Heart left ventricle (tissue), 16 donors: Measurements from ENCODE around the gene KANK4. TPM values are rescaled to one million over a fixed set of nuclear protein-coding genes. Genes with fewer than 3 reads are reported as not detected.

Experiments
- ATAC-seq, 4 donors: fragments of 200-7000 bp; cut with Tn5 transposase; one replicate each; pipeline ENCODE4 v1.9.1; 2020 to 2022; ENCODE audit warnings: moderate library complexity in 4 of 4, mild to moderate bottlenecking in 3 of 4, moderate number of reproducible peaks in 1 of 4
- DNase-seq, 5 donors: peaks; one replicate each; pipeline ENCODE4 v3.0.0-alpha.2; 2020
- H3K27ac ChIP-seq, 12 donors: fragments of 200-600 bp; sonication (generic) in 4 of 12; one replicate each; pipeline versions ENCODE4 v1.5.0 to v1.8.0; 2016 to 2022; ENCODE audit warnings: mild to moderate bottlenecking in 2 of 12
- H3K27me3 ChIP-seq, 9 donors: fragments of 200-600 bp; sonication (generic) in 2 of 9; one replicate each; pipeline versions ENCODE4 v1.5.1 to v1.8.0; 2016 to 2022; ENCODE audit warnings: mild to moderate bottlenecking in 3 of 9
- H3K36me3 ChIP-seq, 9 donors: fragments of 200-600 bp; sonication (generic) in 2 of 9; one replicate each; pipeline versions ENCODE4 v1.5.0 to v1.8.0; 2018 to 2022; ENCODE audit warnings: mild to moderate bottlenecking in 2 of 9
- H3K4me1 ChIP-seq, 12 donors: fragments of 200-600 bp; sonication (generic) in 4 of 12; one replicate each; pipeline versions ENCODE4 v1.5.0 to v1.8.0; 2016 to 2022; ENCODE audit warnings: mild to moderate bottlenecking in 3 of 12
- H3K4me3 ChIP-seq, 12 donors: fragments of 200-600 bp; sonication (generic) in 4 of 12; one replicate each; pipeline versions ENCODE4 v1.5.0 to v1.8.0; 2017 to 2022; ENCODE audit warnings: mild to moderate bottlenecking in 9 of 12, moderate library complexity in 4 of 12
- H3K9me3 ChIP-seq, 12 donors: fragments of 200-600 bp; sonication (generic) in 4 of 12; one replicate each; pipeline versions ENCODE4 v1.5.0 to v1.8.0; 2016 to 2022; ENCODE audit warnings: mild to moderate bottlenecking in 1 of 12
- CTCF ChIP-seq, 12 donors: fragments of 200-600 bp; sonication (generic) in 4 of 12; IDR thresholded peaks; one replicate each; pipeline versions ENCODE4 v1.5.0 to v1.8.0; 2018 to 2022; ENCODE audit warnings: antibody characterized with exemption in 12 of 12, mild to moderate bottlenecking in 5 of 12
- POLR2A ChIP-seq, 2 donors: fragments of 450-650 bp; IDR thresholded peaks; one replicate each; pipeline ENCODE4 v1.6.1; 2017; ENCODE audit warnings: antibody characterized with exemption in 2 of 2, mild to moderate bottlenecking in 2 of 2, moderate library complexity in 2 of 2
- WGBS, 4 donors: extraction: QIAGEN DNeasy Blood & Tissue Kit in 2 of 4; methylation state at CpG; one replicate each; pipeline versions ENCODE4 v1.1.5 to v1.1.7; 2013 to 2018; 5-methylcytosine and 5-hydroxymethylcytosine counted together
- intact Hi-C, 10 donors: fragments of 100-400 bp; cut with DNase I; formaldehyde crosslinking; loops; one replicate each; pipeline versions ENCODE4 v1.11.1 to v1.14.2; 2022
- polyA plus RNA-seq, 2 donors: library from polyadenylated mRNA; stranded (reverse); fragments of 200-250 nt; gene quantifications; one replicate each; pipeline ENCODE4 v1.2.3, GENCODE V29; 2013
- total RNA-seq, 9 donors: library from RNA; depleted of rRNA in 2 of 9; stranded (reverse); fragments of >200 nt in 2 of 9; fragmentation: NEBNext Ultra II Directional in 3 of 9; extraction: Animal tissue kit (Norgen Biotek cat#: 25700) in 3 of 9; gene quantifications; one replicate each; pipeline versions ENCODE4 v1.1.0 to v1.2.4, GENCODE V29; 2016 to 2023
- donor health status: ischemic (EF 13 %, LVEDD 7.1; RV severe dilation, severe dysfunction).
- donor health status: healthy with polysubstance abuse.
- donor health status: DM: no; HTN: yes; CAD: no.
- donor health status: DM: no; HTN: no; CAD: no.
- donor health status: ischemic (EF 25% LVEDD 6.9; RV normal size, moderate dysfunction).
- donor health status: ischemic (EF 25% LVEDD 5.7; RV mildly dilated, moderate dysfunction).
- donor health status: healthy.
- donor health status: DM: yes; HTN: yes; CAD: no.
- donor health status: ischemic (EF 35%, LVEDD 5.7; RV mildly dilated, moderate dysfunction).
- donor health status: nonischemic (EF 11% LVEDD 7.7; RV severe dilation, severe dysfunction).
- donor health status: DM: yes; HTN: yes; CAD: no.
- donor health status: PGD.
- donor health status: ischemic (EF 29% LVEDD 5.4; RV normal size, mild dysfunction).
- donor health status: nonischemic (EF 23%, LVEDD 6.1; RV moderate dilation, normal function).

Gene KANK4
- total and polyA plus RNA-seq, 11 donors: 0.05 to 4.3 (median 0.15) TPM; not detected in 1

- intact Hi-C loops: loop anchor here in 1 of 10 donors (10.0 kb wide), 1 partner anchor 47 kb away; no protein-coding TSS in a partner anchor
- 91 to 96% (median 95%) methylated on average over 2 of the region's 2 CpGs for WGBS, 4 donors
- DNase-seq (no peak), ATAC-seq (no peak)
- Histone ChIP-seq H3K27ac (no peak overlapping the region), H3K4me1 (peaks cover 0 to 17% (median 0%) of the 10 kb centered on the region in 12 donors), H3K4me3 (no peak overlapping the region), H3K27me3 (peaks cover 0 to 39% (median 0%) of the 10 kb centered on the region in 9 donors), H3K36me3 (no peaks in the 10 kb centered on the region), H3K9me3 (no peaks in the 10 kb centered on the region)
- TF ChIP-seq POLR2A (IDR thresholded peaks at IDR 0.05): no peak
- TF ChIP-seq CTCF (IDR thresholded peaks at IDR 0.05): no peak
Observed at GRCh38 chr1:62288224-62288623, 31.0 kb downstream of the KANK4 start.

GRCh38 chr1:62286786-62287224 is 32.4 kb downstream of the KANK4 start:
- Histone ChIP-seq H3K27me3 (peaks cover 0 to 39% (median 0%) of the 10 kb centered on the region in 9 donors), H3K4me1 (peaks cover 0 to 17% (median 0%) of the 10 kb centered on the region in 12 donors), H3K27ac (no peak overlapping the region), H3K9me3 (no peaks in the 10 kb centered on the region), H3K4me3 (peak overlapping the region in 5 of 12 donors; percentile 0 to 32 (median 17)), H3K36me3 (no peaks in the 10 kb centered on the region)
- WGBS, 4 donors: 41 to 48% (median 45%) methylated on average over 9 of the region's 9 CpGs
- DNase-seq (no peak), ATAC-seq (no peak)
- intact Hi-C loops: loop anchor here in 1 of 10 donors (10.0 kb wide), 1 partner anchor 48 kb away; no protein-coding TSS in a partner anchor
- TF ChIP-seq CTCF (IDR thresholded peaks at IDR 0.05) (no peak), POLR2A (IDR thresholded peaks at IDR 0.05) (no peak)

- intact Hi-C loops: loop anchor here in 1 of 10 donors (10.0 kb wide), 1 partner anchor 49 kb away; no protein-coding TSS in a partner anchor
- peak overlapping the region in 7 of 12 donors; percentile 0 to 32 (median 17) for H3K4me3 ChIP-seq
- H3K9me3 ChIP-seq: peaks cover 0 to 2% (median 0%) of the 10 kb centered on the region in 12 donors
- peaks cover 0 to 33% (median 0%) of the 10 kb centered on the region in 9 donors for H3K27me3 ChIP-seq
- peaks cover 0 to 17% (median 0%) of the 10 kb centered on the region in 12 donors for H3K4me1 ChIP-seq
- ATAC-seq: peak in 1 of 4 donors; percentile 13
- H3K27ac ChIP-seq: no peak overlapping the region
- TF ChIP-seq CTCF (IDR thresholded peaks at IDR 0.05) (no peak), POLR2A (IDR thresholded peaks at IDR 0.05) (no peak)
- 34 to 47% (median 37%) methylated on average over 20 of the region's 20 CpGs for WGBS, 4 donors
- no peaks in the 10 kb centered on the region for H3K36me3 ChIP-seq
- no peak for DNase-seq
Observed at GRCh38 chr1:62285984-62286785, 33.0 kb downstream of the KANK4 start.

GRCh38 chr1:62285440-62285839 is 33.8 kb downstream of the KANK4 start:
- H3K4me3 ChIP-seq: no peak overlapping the region
- TF ChIP-seq POLR2A (IDR thresholded peaks at IDR 0.05): no peak
- no peak for TF ChIP-seq CTCF (IDR thresholded peaks at IDR 0.05)
- ATAC-seq (no peak), DNase-seq (no peak)
- H3K27ac ChIP-seq: no peak overlapping the region
- peaks cover 0 to 17% (median 0%) of the 10 kb centered on the region in 12 donors for H3K4me1 ChIP-seq
- peaks cover 0 to 7% (median 0%) of the 10 kb centered on the region in 12 donors for H3K9me3 ChIP-seq
- no peaks in the 10 kb centered on the region for H3K36me3 ChIP-seq
- intact Hi-C loops: loop anchor here in 1 of 10 donors (10.0 kb wide), 1 partner anchor 49 kb away; no protein-coding TSS in a partner anchor
- WGBS, 4 donors: 37 to 71% (median 52%) methylated on average over 1 of the region's 1 CpG
- H3K27me3 ChIP-seq: peaks cover 0 to 33% (median 0%) of the 10 kb centered on the region in 9 donors
